Trophoblast cell (in vitro differentiated cells and primary cell): Measurements from ENCODE around the gene TRPM8.

Source experiments
- DNase-seq, 2 donors: peaks; one replicate each; pipeline ENCODE4 v3.0.0-alpha.2; 2016
- H2AFZ ChIP-seq: 2 replicates; pipeline ENCODE4 v1.6.1; 2013; ENCODE audit warnings: low read length, moderate library complexity, mild to moderate bottlenecking; ENCODE audit not compliant: insufficient read depth, poor library complexity
- H2AK5ac ChIP-seq: 2 replicates; pipeline ENCODE4 v1.6.1; 2013; ENCODE audit warnings: mild to moderate bottlenecking, low read length
- H2BK120ac ChIP-seq: 2 replicates; pipeline ENCODE4 v1.6.1; 2013; ENCODE audit warnings: low read length, mild to moderate bottlenecking, moderate library complexity; ENCODE audit not compliant: insufficient read depth, poor library complexity
- H2BK12ac ChIP-seq: 2 replicates; pipeline ENCODE4 v1.6.1; 2013; ENCODE audit warnings: mild to moderate bottlenecking, low read length, moderate library complexity
- H2BK5ac ChIP-seq: 2 replicates; pipeline ENCODE4 v1.6.1; 2013; ENCODE audit warnings: low read length, low read depth, moderate library complexity, mild to moderate bottlenecking; ENCODE audit not compliant: poor library complexity
- H3K14ac ChIP-seq: 2 replicates; pipeline ENCODE4 v1.6.1; 2013; ENCODE audit warnings: mild to moderate bottlenecking, low read length
- H3K18ac ChIP-seq: 2 replicates; pipeline ENCODE4 v1.6.1; 2013; ENCODE audit warnings: mild to moderate bottlenecking, low read length
- H3K23ac ChIP-seq: 2 replicates; pipeline ENCODE4 v1.6.1; 2013; ENCODE audit warnings: low read length
- H3K27ac ChIP-seq: 2 replicates; pipeline ENCODE4 v1.5.1; 2013; ENCODE audit warnings: low read depth, mild to moderate bottlenecking, inconsistent platforms, low read length, moderate library complexity
- H3K27me3 ChIP-seq: 2 replicates; pipeline ENCODE4 v1.6.1; 2013; ENCODE audit warnings: inconsistent platforms, mild to moderate bottlenecking, low read length, moderate library complexity; ENCODE audit not compliant: insufficient read depth
- H3K36me3 ChIP-seq, 2 experiments: 1 replicate in 1 of 2; 2 replicates in 1 of 2; pipeline ENCODE4 v1.6.1; 2013; ENCODE audit warnings: low read length in 2 of 2, mild to moderate bottlenecking in 2 of 2, moderate library complexity in 1 of 2; ENCODE audit not compliant: insufficient read depth in 2 of 2, control insufficient read depth in 1 of 2
- H3K4ac ChIP-seq: 2 replicates; pipeline ENCODE4 v1.6.1; 2013; ENCODE audit warnings: low read depth, mild to moderate bottlenecking, low read length, moderate library complexity
- H3K4me1 ChIP-seq, 2 experiments: 1 replicate in 1 of 2; 2 replicates in 1 of 2; pipeline ENCODE4 v1.6.1; 2013; ENCODE audit warnings: low read length in 2 of 2, mild to moderate bottlenecking in 2 of 2, moderate library complexity in 1 of 2; ENCODE audit not compliant: insufficient read depth in 2 of 2, control insufficient read depth in 1 of 2
- H3K4me2 ChIP-seq: 2 replicates; pipeline ENCODE4 v1.6.1; 2013; ENCODE audit warnings: inconsistent platforms, mild to moderate bottlenecking, low read length, moderate library complexity
- H3K4me3 ChIP-seq: 2 replicates; pipeline ENCODE4 v1.5.1; 2013; ENCODE audit warnings: mild to moderate bottlenecking, low read depth, low read length, inconsistent platforms
- H3K79me1 ChIP-seq: one replicate; pipeline ENCODE4 v1.6.1; 2013; ENCODE audit warnings: low read length
- H3K79me2 ChIP-seq: 2 replicates; pipeline ENCODE4 v1.6.1; 2013; ENCODE audit warnings: low read length, mild to moderate bottlenecking; ENCODE audit not compliant: control insufficient read depth, insufficient read depth, poor library complexity
- H3K9ac ChIP-seq: 2 replicates; pipeline ENCODE4 v1.6.1; 2013; ENCODE audit warnings: mild to moderate bottlenecking, low read length
- H3K9me3 ChIP-seq: 2 replicates; pipeline ENCODE4 v1.6.1; 2013; ENCODE audit warnings: low read depth, mild to moderate bottlenecking, control low read depth, inconsistent platforms, low read length; ENCODE audit not compliant: insufficient read depth
- H4K12ac ChIP-seq: 2 replicates; pipeline ENCODE4 v1.6.1; 2013; ENCODE audit warnings: low read depth, mild to moderate bottlenecking, low read length, moderate library complexity
- H4K8ac ChIP-seq: 2 replicates; pipeline ENCODE4 v1.6.1; 2013; ENCODE audit warnings: low read depth, mild to moderate bottlenecking, low read length, moderate library complexity
- H4K91ac ChIP-seq: one replicate; pipeline ENCODE4 v1.6.1; 2013; ENCODE audit warnings: low read depth, mild to moderate bottlenecking, low read length, moderate library complexity
- WGBS: extraction: QIAGEN DNeasy Blood & Tissue Kit; methylation state at CpG from one replicate; pipeline ENCODE4 v1.1.7; 2013; ENCODE audit warnings: missing lambda C conversion rate; ENCODE audit not compliant: insufficient read length, insufficient coverage; ENCODE audit errors: extremely low coverage; 5-methylcytosine and 5-hydroxymethylcytosine counted together

Gene TRPM8

GRCh38 chr2:233901884-233902283 lies 15.3 kb upstream of the TRPM8 start:
- no peak overlapping the region for H3K23ac ChIP-seq
- H3K18ac ChIP-seq, result no peak overlapping the region
- H3K27ac ChIP-seq, result no peak overlapping the region
- H2AFZ ChIP-seq, result no peak overlapping the region
- WGBS, result no CpG with 5 or more reads among the region's 4 CpGs
- no peaks in the 10 kb centered on the region for H3K36me3 ChIP-seq
- H2BK5ac ChIP-seq, result no peak overlapping the region
- no peak for DNase-seq
- no peaks in the 10 kb centered on the region for H3K79me1 ChIP-seq
- H3K14ac ChIP-seq, result no peak overlapping the region
- H2BK120ac ChIP-seq, result no peak overlapping the region
- H3K4ac ChIP-seq, result no peak overlapping the region
- no peaks in the 10 kb centered on the region for H3K4me1 ChIP-seq
- peaks cover 2% of the 10 kb centered on the region for H3K9me3 ChIP-seq
- H4K8ac ChIP-seq, result no peak overlapping the region
- no peak overlapping the region for H2BK12ac ChIP-seq
- H3K27me3 ChIP-seq, result no peaks in the 10 kb centered on the region
- no peak overlapping the region for H3K9ac ChIP-seq
- H4K91ac ChIP-seq, result no peak overlapping the region
- H3K4me3 ChIP-seq, result no peak overlapping the region
- H2AK5ac ChIP-seq, result no peak overlapping the region
- no peaks in the 10 kb centered on the region for H3K79me2 ChIP-seq
- H4K12ac ChIP-seq, result no peak overlapping the region
- no peak overlapping the region for H3K4me2 ChIP-seq

GRCh38 chr2:233905945-233906344 lies 11.2 kb upstream of the TRPM8 start:
- H2BK5ac ChIP-seq, result no peak overlapping the region
- no peak overlapping the region for H4K91ac ChIP-seq
- no peak for DNase-seq
- H3K14ac ChIP-seq, result no peak overlapping the region
- no peaks in the 10 kb centered on the region for H3K27me3 ChIP-seq
- no peaks in the 10 kb centered on the region for H3K79me1 ChIP-seq
- no peak overlapping the region for H2AFZ ChIP-seq
- H2AK5ac ChIP-seq, result no peak overlapping the region
- no peak overlapping the region for H3K4ac ChIP-seq
- H3K9ac ChIP-seq, result no peak overlapping the region
- no peaks in the 10 kb centered on the region for H3K36me3 ChIP-seq
- no peak overlapping the region for H4K12ac ChIP-seq
- WGBS, result no CpG with 5 or more reads among the region's 4 CpGs
- H3K27ac ChIP-seq, result no peak overlapping the region
- no peaks in the 10 kb centered on the region for H3K79me2 ChIP-seq
- no peak overlapping the region for H4K8ac ChIP-seq
- no peak overlapping the region for H2BK12ac ChIP-seq
- no peak overlapping the region for H3K23ac ChIP-seq
- H3K18ac ChIP-seq, result no peak overlapping the region
- no peak overlapping the region for H3K4me2 ChIP-seq
- H3K4me3 ChIP-seq, result no peak overlapping the region
- H3K9me3 ChIP-seq, result peaks cover 2% of the 10 kb centered on the region
- H3K4me1 ChIP-seq, result no peaks in the 10 kb centered on the region
- no peak overlapping the region for H2BK120ac ChIP-seq

- no peak overlapping the region for H2AFZ ChIP-seq
Observed at GRCh38 chr2:233907627-233908026, 9.5 kb upstream of the TRPM8 start.

DNA sequence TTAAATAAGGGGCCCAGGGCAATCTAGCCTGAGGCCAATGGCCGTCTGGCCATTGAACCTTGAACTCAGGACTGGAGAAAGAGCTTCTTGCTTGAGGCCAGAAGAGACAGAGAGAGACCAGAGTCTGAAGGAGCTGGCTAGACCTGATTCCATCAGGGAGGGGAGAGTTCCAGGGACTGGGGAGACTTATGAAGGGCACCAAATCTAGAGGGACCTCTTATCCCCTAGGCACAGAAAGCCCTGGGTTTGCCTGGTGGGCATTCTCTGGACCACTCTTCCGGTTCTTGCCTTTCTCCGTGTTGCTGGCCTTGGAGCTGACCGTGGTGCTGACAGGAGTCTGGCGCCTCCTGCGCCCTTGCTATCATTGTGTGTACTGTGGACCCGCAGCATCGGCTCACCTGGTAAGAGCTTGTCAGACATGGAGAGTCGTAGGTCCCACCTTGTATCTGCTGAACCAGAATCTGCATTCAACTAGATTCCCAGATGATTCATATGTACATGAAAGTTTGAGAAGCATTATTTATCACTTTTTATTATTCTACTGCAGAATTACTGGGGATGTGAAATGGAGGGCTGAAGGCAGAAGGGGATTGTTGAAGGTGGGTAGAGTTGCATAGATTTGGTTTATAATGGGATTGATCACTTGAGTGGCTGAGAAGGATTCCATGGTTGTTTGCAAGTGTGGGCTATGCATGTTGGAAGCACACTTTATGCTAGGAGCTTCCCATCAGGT lies 4.3 kb upstream of the TRPM8 start:
- no peaks in the 10 kb centered on the region for H3K36me3 ChIP-seq
- H3K4me2 ChIP-seq, result no peak overlapping the region
- H2BK5ac ChIP-seq, result no peak overlapping the region
- no peak overlapping the region for H3K23ac ChIP-seq
- no peak overlapping the region for H4K12ac ChIP-seq
- H3K27me3 ChIP-seq, result no peaks in the 10 kb centered on the region
- no peak overlapping the region for H4K91ac ChIP-seq
- H2BK120ac ChIP-seq, result no peak overlapping the region
- H2BK12ac ChIP-seq, result no peak overlapping the region
- H3K18ac ChIP-seq, result no peak overlapping the region
- peak; percentile 35 to 63 for DNase-seq
- H4K8ac ChIP-seq, result no peak overlapping the region
- H3K9ac ChIP-seq, result no peak overlapping the region
- H3K9me3 ChIP-seq, result peaks cover 2% of the 10 kb centered on the region
- H3K4me1 ChIP-seq, result no peaks in the 10 kb centered on the region
- no peaks in the 10 kb centered on the region for H3K79me2 ChIP-seq
- no peaks in the 10 kb centered on the region for H3K79me1 ChIP-seq
- no peak overlapping the region for H2AFZ ChIP-seq
- H3K14ac ChIP-seq, result no peak overlapping the region
- no peak overlapping the region for H3K27ac ChIP-seq
- H3K4me3 ChIP-seq, result no peak overlapping the region
- H3K4ac ChIP-seq, result no peak overlapping the region
- no CpG with 5 or more reads among the region's 9 CpGs for WGBS
- H2AK5ac ChIP-seq, result no peak overlapping the region

More at GRCh38 chr2:233907627-233908026, 9.5 kb upstream of the TRPM8 start:
- H2BK120ac ChIP-seq, result no peak overlapping the region
- H4K8ac ChIP-seq, result no peak overlapping the region
- no peak overlapping the region for H3K18ac ChIP-seq
- no peak overlapping the region for H3K4me3 ChIP-seq
- H4K91ac ChIP-seq, result no peak overlapping the region
- H3K9ac ChIP-seq, result no peak overlapping the region
- H3K27me3 ChIP-seq, result no peaks in the 10 kb centered on the region
- no peak overlapping the region for H3K14ac ChIP-seq
- H3K4me1 ChIP-seq, result no peaks in the 10 kb centered on the region
- no peak overlapping the region for H3K27ac ChIP-seq
- no peaks in the 10 kb centered on the region for H3K79me2 ChIP-seq
- H4K12ac ChIP-seq, result no peak overlapping the region
- no peak overlapping the region for H2BK12ac ChIP-seq
- no peak for DNase-seq
- H3K4me2 ChIP-seq, result no peak overlapping the region
- no peaks in the 10 kb centered on the region for H3K36me3 ChIP-seq
- no peak overlapping the region for H2BK5ac ChIP-seq
- no peak overlapping the region for H3K4ac ChIP-seq
- peak overlapping the region; percentile 10 for H3K23ac ChIP-seq
- peaks cover 3% of the 10 kb centered on the region for H3K9me3 ChIP-seq
- H2AK5ac ChIP-seq, result no peak overlapping the region
- WGBS, result no CpG with 5 or more reads among the region's 3 CpGs
- no peaks in the 10 kb centered on the region for H3K79me1 ChIP-seq
